HepG2 (cell line): ENCODE measurements around the gene MEF2B. TPM values are rescaled to one million over a fixed set of nuclear protein-coding genes. Genes with fewer than 3 reads are reported as not detected.

Experiments used
- NR1H2 ChIP-seq: sonication (generic); formaldehyde crosslinking; IDR thresholded peaks from 2 replicates; pipeline ENCODE4 v1.8.1; 2022; ENCODE audit warnings: low read depth, missing genetic modification reagents, borderline replicate concordance
- REPIN1 ChIP-seq: sonication (generic); formaldehyde crosslinking; IDR thresholded peaks from 2 replicates; pipeline ENCODE4 v1.8.0; 2022; ENCODE audit warnings: missing genetic modification reagents, low read depth, mild to moderate bottlenecking, borderline replicate concordance
- SP1 ChIP-seq, 2 experiments: fragments of 450-650 bp in 1 of 2; sonication (generic) in 1 of 2; formaldehyde crosslinking in 1 of 2; IDR thresholded peaks; 2 replicates each; pipeline versions ENCODE4 v1.4.0 to v1.6.1; 2016 to 2020; ENCODE audit warnings: missing genetic modification reagents in 1 of 2
- ZEB1 ChIP-seq: IDR thresholded peaks from 2 replicates; pipeline ENCODE4 v1.6.1; 2012; ENCODE audit warnings: mild to moderate bottlenecking, low read depth, inconsistent platforms; ENCODE audit not compliant: insufficient replicate concordance
- ZNF124 ChIP-seq: sonication (generic); formaldehyde crosslinking; IDR thresholded peaks from 2 replicates; pipeline ENCODE4 v1.4.0; 2020; ENCODE audit warnings: missing genetic modification reagents
- ZNF205 ChIP-seq: IDR thresholded peaks from 2 replicates; pipeline ENCODE4 v1.6.1; 2018; ENCODE audit warnings: missing biosample characterization, missing genetic modification reagents
- ZNF263 ChIP-seq: sonication (generic); formaldehyde crosslinking; IDR thresholded peaks from 2 replicates; pipeline ENCODE4 v1.4.0; 2020; ENCODE audit warnings: missing genetic modification reagents
- ZNF282 ChIP-seq: fragments of 450-650 bp; IDR thresholded peaks from 2 replicates; pipeline ENCODE4 v1.6.1; 2018; ENCODE audit not compliant: partially characterized antibody
- ZNF354B ChIP-seq: sonication (generic); formaldehyde crosslinking; IDR thresholded peaks from 2 replicates; pipeline ENCODE4 v1.8.0; 2022; ENCODE audit warnings: mild to moderate bottlenecking, missing genetic modification reagents
- ZNF468 ChIP-seq: sonication (generic); formaldehyde crosslinking; IDR thresholded peaks from 2 replicates; pipeline ENCODE4 v1.8.0; 2022; ENCODE audit warnings: mild to moderate bottlenecking, moderate library complexity, missing genetic modification reagents
- ZNF510 ChIP-seq: sonication (generic); formaldehyde crosslinking; IDR thresholded peaks from 2 replicates; pipeline ENCODE4 v1.4.0; 2020; ENCODE audit warnings: low read depth, mild to moderate bottlenecking, missing genetic modification reagents
- ZNF543 ChIP-seq: sonication (generic); formaldehyde crosslinking; IDR thresholded peaks from 2 replicates; pipeline ENCODE4 v1.4.0; 2020; ENCODE audit warnings: mild to moderate bottlenecking, missing genetic modification reagents
- ZNF550 ChIP-seq: sonication (generic); formaldehyde crosslinking; IDR thresholded peaks from 2 replicates; pipeline ENCODE4 v1.4.0; 2020; ENCODE audit warnings: mild to moderate bottlenecking, missing genetic modification reagents, borderline replicate concordance
- ZNF589 ChIP-seq: sonication (generic); formaldehyde crosslinking; conservative IDR thresholded peaks from 2 replicates; pipeline ENCODE4 v1.8.0; 2022; ENCODE audit warnings: mild to moderate bottlenecking, moderate library complexity, missing genetic modification reagents
- ZNF879 ChIP-seq: sonication (generic); formaldehyde crosslinking; IDR thresholded peaks from 2 replicates; pipeline ENCODE4 v1.8.1; 2023; ENCODE audit warnings: missing genetic modification reagents
- polyA plus RNA-seq, 8 experiments: library from polyadenylated mRNA; depleted of rRNA in 3 of 8; stranded (reverse) in 7 of 8; unstranded in 1 of 8; fragments of >200 nt; fragmentation: Illumina TruSeq in 4 of 8; extraction: Trizol in 4 of 8; gene quantifications; 2 replicates each; pipeline versions ENCODE4 v1.2.1 to v1.2.3, GENCODE V29; 2011 to 2016; ENCODE audit warnings: low read depth in 4 of 8, missing spikeins in 1 of 8, mixed read lengths in 1 of 8; ENCODE audit not compliant: insufficient read depth in 1 of 8
- total RNA-seq, 5 experiments: library from RNA; depleted of rRNA; stranded (reverse); fragments of >200 nt; fragmentation: Illumina TruSeq; extraction: Trizol; gene quantifications; 2 replicates each; pipeline ENCODE4 v1.2.3, GENCODE V29; 2016; ENCODE audit warnings: low read depth in 1 of 5
- TF ChIP-seq, protein P1 (sequence below): sonication (generic); formaldehyde crosslinking; IDR thresholded peaks from 2 replicates; pipeline ENCODE4 v1.5.0; 2020; ENCODE audit warnings: mild to moderate bottlenecking, missing genetic modification reagents
- TF ChIP-seq, protein P2 (sequence below): sonication (generic); formaldehyde crosslinking; IDR thresholded peaks from 2 replicates; pipeline ENCODE4 v1.5.0; 2020; ENCODE audit warnings: missing genetic modification reagents
- TF ChIP-seq, protein P3 (sequence below): IDR thresholded peaks from 2 replicates; pipeline ENCODE4 v1.6.1; 2016; ENCODE audit warnings: mild to moderate bottlenecking
- TF ChIP-seq, protein P4 (sequence below): sonication (generic); formaldehyde crosslinking; IDR thresholded peaks from 2 replicates; pipeline ENCODE4 v1.8.1; 2023; ENCODE audit warnings: mild to moderate bottlenecking, inconsistent platforms, moderate library complexity, missing genetic modification reagents, borderline replicate concordance
- TF ChIP-seq, protein P5 (sequence below): sonication (generic); formaldehyde crosslinking; IDR thresholded peaks from 2 replicates; pipeline ENCODE4 v1.9.0; 2021; ENCODE audit warnings: missing genetic modification reagents, mild to moderate bottlenecking, borderline replicate concordance

The MEF2B gene
- total and polyA plus RNA-seq, 2 of the 13 experiments (the other 11 are each of a cell fraction or from before 2014, with no cell fraction given): 1.2 to 1.7 TPM

DNA sequence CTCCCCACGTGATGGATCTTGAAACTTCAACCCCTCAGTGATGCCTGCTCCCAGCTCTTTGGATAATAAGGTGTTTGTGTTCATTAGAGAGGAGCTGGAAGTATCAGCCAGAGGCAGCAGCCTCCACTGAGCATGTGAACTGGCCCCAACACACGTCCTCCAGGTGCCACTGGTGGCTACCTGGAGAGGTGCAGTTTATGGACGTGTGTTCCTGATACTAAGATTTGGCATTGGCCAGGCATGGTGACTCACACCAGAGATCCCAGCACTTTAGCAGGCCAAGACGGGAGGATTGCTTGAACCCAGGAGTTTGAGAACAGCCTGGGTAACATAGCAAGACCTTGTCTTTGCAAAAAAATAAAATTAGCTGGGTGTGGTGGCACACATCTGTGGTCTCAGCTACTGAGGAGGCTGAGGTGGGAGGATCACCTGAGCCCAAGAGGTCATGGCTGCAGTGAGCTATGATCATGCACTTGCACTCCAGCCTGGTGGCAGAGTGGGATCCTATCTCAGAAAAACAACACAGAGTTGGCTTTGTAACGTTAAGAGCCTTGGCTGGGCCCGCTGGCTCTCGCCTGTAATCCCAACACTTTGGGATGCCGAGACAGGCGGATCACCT is 71.9 kb downstream of the MEF2B start (continued):
- TF ChIP-seq ZNF468 (CRISPR knock-in tag): no peak
- no peak for TF ChIP-seq ZNF354B (CRISPR knock-in tag)
- no peak; the same call in 1 of the 2 replicates for TF ChIP-seq NR1H2 (CRISPR knock-in tag)
- TF ChIP-seq ZNF205 (CRISPR knock-in tag): no peak
- no peak for TF ChIP-seq SP1 (IDR thresholded peaks at IDR 0.05)
- TF ChIP-seq SP1 (CRISPR knock-in tag; IDR thresholded peaks at IDR 0.05): no peak
- TF ChIP-seq ZNF550: no peak
- no peak for TF ChIP-seq ZNF282
- no peak for TF ChIP-seq ZNF589 (CRISPR knock-in tag)
- TF ChIP-seq ZNF263: no peak; the same call in 1 of the 2 replicates
- TF ChIP-seq ZNF510 (CRISPR knock-in tag): peak; percentile 10; the same call in 1 of the 2 replicates
- TF ChIP-seq, protein P1, sequence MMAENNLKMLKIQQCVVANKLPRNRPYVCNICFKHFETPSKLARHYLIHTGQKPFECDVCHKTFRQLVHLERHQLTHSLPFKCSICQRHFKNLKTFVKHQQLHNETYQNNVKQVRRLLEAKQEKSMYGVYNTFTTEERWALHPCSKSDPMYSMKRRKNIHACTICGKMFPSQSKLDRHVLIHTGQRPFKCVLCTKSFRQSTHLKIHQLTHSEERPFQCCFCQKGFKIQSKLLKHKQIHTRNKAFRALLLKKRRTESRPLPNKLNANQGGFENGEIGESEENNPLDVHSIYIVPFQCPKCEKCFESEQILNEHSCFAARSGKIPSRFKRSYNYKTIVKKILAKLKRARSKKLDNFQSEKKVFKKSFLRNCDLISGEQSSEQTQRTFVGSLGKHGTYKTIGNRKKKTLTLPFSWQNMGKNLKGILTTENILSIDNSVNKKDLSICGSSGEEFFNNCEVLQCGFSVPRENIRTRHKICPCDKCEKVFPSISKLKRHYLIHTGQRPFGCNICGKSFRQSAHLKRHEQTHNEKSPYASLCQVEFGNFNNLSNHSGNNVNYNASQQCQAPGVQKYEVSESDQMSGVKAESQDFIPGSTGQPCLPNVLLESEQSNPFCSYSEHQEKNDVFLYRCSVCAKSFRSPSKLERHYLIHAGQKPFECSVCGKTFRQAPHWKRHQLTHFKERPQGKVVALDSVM: peak; percentile 93
- peak; percentile 20 for TF ChIP-seq ZEB1
- no peak for TF ChIP-seq ZNF879 (CRISPR knock-in tag)
- TF ChIP-seq, protein P2, sequence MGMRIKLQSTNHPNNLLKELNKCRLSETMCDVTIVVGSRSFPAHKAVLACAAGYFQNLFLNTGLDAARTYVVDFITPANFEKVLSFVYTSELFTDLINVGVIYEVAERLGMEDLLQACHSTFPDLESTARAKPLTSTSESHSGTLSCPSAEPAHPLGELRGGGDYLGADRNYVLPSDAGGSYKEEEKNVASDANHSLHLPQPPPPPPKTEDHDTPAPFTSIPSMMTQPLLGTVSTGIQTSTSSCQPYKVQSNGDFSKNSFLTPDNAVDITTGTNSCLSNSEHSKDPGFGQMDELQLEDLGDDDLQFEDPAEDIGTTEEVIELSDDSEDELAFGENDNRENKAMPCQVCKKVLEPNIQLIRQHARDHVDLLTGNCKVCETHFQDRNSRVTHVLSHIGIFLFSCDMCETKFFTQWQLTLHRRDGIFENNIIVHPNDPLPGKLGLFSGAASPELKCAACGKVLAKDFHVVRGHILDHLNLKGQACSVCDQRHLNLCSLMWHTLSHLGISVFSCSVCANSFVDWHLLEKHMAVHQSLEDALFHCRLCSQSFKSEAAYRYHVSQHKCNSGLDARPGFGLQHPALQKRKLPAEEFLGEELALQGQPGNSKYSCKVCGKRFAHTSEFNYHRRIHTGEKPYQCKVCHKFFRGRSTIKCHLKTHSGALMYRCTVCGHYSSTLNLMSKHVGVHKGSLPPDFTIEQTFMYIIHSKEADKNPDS (CRISPR knock-in tag): no peak
- no peak for TF ChIP-seq REPIN1 (CRISPR knock-in tag)
- TF ChIP-seq, protein P3, sequence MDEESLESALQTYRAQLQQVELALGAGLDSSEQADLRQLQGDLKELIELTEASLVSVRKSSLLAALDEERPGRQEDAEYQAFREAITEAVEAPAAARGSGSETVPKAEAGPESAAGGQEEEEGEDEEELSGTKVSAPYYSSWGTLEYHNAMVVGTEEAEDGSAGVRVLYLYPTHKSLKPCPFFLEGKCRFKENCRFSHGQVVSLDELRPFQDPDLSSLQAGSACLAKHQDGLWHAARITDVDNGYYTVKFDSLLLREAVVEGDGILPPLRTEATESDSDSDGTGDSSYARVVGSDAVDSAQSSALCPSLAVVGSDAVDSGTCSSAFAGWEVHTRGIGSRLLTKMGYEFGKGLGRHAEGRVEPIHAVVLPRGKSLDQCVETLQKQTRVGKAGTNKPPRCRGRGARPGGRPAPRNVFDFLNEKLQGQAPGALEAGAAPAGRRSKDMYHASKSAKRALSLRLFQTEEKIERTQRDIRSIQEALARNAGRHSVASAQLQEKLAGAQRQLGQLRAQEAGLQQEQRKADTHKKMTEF (CRISPR knock-in tag): no peak
- TF ChIP-seq, protein P4, sequence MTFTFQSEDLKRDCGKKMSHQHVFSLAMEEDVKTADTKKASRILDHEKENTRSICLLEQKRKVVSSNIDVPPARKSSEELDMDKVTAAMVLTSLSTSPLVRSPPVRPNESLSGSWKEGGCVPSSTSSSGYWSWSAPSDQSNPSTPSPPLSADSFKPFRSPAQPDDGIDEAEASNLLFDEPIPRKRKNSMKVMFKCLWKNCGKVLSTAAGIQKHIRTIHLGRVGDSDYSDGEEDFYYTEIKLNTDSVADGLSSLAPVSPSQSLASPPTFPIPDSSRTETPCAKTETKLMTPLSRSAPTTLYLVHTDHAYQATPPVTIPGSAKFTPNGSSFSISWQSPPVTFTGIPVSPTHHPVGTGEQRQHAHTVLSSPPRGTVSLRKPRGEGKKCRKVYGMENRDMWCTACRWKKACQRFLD (CRISPR knock-in tag): no peak
- TF ChIP-seq ZNF124: no peak
- 0 out of 2 replicates have a peak, but pooled peaks have one; percentile 19 for TF ChIP-seq ZNF543 (CRISPR knock-in tag)
- TF ChIP-seq, protein P5, sequence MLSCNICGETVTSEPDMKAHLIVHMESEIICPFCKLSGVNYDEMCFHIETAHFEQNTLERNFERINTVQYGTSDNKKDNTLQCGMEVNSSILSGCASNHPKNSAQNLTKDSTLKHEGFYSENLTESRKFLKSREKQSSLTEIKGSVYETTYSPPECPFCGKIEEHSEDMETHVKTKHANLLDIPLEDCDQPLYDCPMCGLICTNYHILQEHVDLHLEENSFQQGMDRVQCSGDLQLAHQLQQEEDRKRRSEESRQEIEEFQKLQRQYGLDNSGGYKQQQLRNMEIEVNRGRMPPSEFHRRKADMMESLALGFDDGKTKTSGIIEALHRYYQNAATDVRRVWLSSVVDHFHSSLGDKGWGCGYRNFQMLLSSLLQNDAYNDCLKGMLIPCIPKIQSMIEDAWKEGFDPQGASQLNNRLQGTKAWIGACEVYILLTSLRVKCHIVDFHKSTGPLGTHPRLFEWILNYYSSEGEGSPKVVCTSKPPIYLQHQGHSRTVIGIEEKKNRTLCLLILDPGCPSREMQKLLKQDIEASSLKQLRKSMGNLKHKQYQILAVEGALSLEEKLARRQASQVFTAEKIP (CRISPR knock-in tag): no peak
